Karpas-422 (cell line): ENCODE measurements around the gene SRC. TPM values are rescaled to one million over a fixed set of nuclear protein-coding genes. Genes with fewer than 3 reads are reported as not detected.
A peak's percentile ranks its signal among the peaks of the same experiment; 100 is the strongest.

Experiments
- DNase-seq: peaks from one replicate; pipeline ENCODE4 v3.0.0-alpha.2; 2015
- H2AFZ ChIP-seq: fragments of 200-600 bp; sonication (generic); 2 replicates; pipeline ENCODE4 v1.6.1; 2014; ENCODE audit warnings: antibody characterized with exemption, low read length, mixed read lengths
- H3K27ac ChIP-seq: fragments of 200-600 bp; sonication (generic); 2 replicates; pipeline ENCODE4 v1.5.1; 2014; ENCODE audit warnings: mild to moderate bottlenecking, low read length, moderate library complexity
- H3K27me3 ChIP-seq: fragments of 200-600 bp; sonication (generic); 2 replicates; pipeline ENCODE4 v1.6.1; 2014; ENCODE audit warnings: low read length, mixed read lengths
- H3K36me3 ChIP-seq: fragments of 200-600 bp; sonication (generic); 2 replicates; pipeline ENCODE4 v1.6.1; 2014; ENCODE audit warnings: low read length, mixed read lengths; ENCODE audit not compliant: insufficient read depth
- H3K4me1 ChIP-seq: fragments of 200-600 bp; sonication (generic); 2 replicates; pipeline ENCODE4 v1.6.1; 2014; ENCODE audit warnings: mild to moderate bottlenecking, low read length, mixed read lengths
- H3K4me2 ChIP-seq: fragments of 200-600 bp; sonication (generic); 2 replicates; pipeline ENCODE4 v1.6.1; 2014; ENCODE audit warnings: low read length, low read depth, mild to moderate bottlenecking; ENCODE audit not compliant: poor library complexity, severe bottlenecking
- H3K4me3 ChIP-seq: fragments of 200-600 bp; sonication (generic); 2 replicates; pipeline ENCODE4 v1.5.1; 2014; ENCODE audit warnings: mild to moderate bottlenecking, antibody characterized with exemption, low read length, mixed read lengths
- H3K79me2 ChIP-seq: fragments of 200-600 bp; sonication (generic); 2 replicates; pipeline ENCODE4 v1.6.1; 2014; ENCODE audit warnings: mild to moderate bottlenecking, low read length, mixed read lengths
- H3K9ac ChIP-seq: fragments of 200-600 bp; sonication (generic); 2 replicates; pipeline ENCODE4 v1.6.0; 2014; ENCODE audit warnings: low read length
- H3K9me2 ChIP-seq: fragments of 200-600 bp; sonication (generic), shearing (Covaris generic); replicated peaks from 2 replicates; pipeline ENCODE4 v1.6.0; 2014; ENCODE audit warnings: mild to moderate bottlenecking, low read length, moderate library complexity; ENCODE audit not compliant: insufficient read depth
- H3K9me3 ChIP-seq: fragments of 300-700, 200-600 bp; sonication (generic); 2 replicates; pipeline ENCODE4 v1.6.1; 2014; ENCODE audit warnings: low read length, mixed read lengths
- H4K20me1 ChIP-seq: fragments of 200-600 bp; sonication (generic); 2 replicates; pipeline ENCODE4 v1.6.1; 2014; ENCODE audit warnings: mild to moderate bottlenecking, antibody characterized with exemption, low read length, low read depth; ENCODE audit not compliant: insufficient read depth
- total RNA-seq: library from RNA; depleted of rRNA; stranded (reverse); fragments of >200 nt; shearing (Covaris generic); gene quantifications from 2 replicates; pipeline ENCODE4 v1.2.3, GENCODE V29; 2014; ENCODE audit warnings: low replicate concordance

SRC gene
- total RNA-seq, 1 experiment from 2014 or later: 41.5 TPM

DNA sequence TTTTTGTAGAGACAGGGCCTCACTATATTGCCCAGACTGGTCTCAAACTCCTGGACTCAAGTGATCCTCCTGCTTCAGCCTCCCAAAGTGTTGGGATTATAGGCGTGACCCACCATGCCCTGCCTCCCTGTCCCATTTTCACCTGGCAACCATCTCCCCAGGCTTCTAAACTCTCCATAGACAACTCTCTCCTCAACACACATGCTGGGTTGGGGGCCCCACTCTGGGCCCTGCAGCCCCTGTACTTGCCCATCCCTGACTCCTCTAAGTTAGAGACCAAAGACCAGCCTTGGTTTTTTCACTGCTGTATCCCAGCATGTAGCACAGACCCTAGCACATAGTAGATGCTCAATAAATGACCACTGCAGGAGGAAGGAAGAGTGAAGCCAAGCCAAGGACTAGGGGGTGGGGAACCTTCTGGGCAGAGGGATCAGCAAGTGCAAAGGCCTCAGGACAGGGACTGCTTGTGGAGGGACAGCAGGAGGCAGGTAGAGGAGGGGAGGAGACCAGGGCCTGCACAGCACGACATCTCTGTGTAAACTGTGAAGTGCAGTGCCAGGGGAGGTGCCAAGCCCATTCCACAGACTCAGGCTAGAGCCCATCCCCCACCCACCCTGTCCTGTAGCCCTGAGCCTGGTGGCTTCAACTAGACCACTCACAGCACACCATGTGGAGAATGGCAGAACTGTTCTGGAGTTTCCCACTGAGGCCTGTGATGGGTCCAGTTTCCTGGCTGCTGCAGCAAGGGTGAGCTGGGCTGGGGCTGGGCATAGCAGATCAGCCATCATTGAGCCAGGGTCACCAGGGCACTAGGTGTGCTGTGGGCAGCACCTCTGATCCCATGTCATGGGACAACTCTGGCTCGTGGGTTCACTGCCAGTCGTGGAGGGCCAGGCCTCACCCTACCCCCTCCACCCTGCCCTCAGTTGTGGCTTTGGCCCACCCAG lies 3.4 kb upstream of the SRC start:
- Histone ChIP-seq H3K4me2 (no peak overlapping the region), H2AFZ (no peak overlapping the region), H3K27me3 (no peaks in the 10 kb centered on the region), H3K9ac (no peak overlapping the region), H3K9me3 (no peaks in the 10 kb centered on the region), H3K9me2 (no peaks in the 10 kb centered on the region), H3K36me3 (no peaks in the 10 kb centered on the region), H4K20me1 (no peaks in the 10 kb centered on the region; the same call in 1 of the 2 replicates), H3K4me1 (peaks cover 36% of the 10 kb centered on the region), H3K27ac (no peak overlapping the region), H3K79me2 (peaks cover 17% of the 10 kb centered on the region), H3K4me3 (no peak overlapping the region)
- no peak for DNase-seq

DNA sequence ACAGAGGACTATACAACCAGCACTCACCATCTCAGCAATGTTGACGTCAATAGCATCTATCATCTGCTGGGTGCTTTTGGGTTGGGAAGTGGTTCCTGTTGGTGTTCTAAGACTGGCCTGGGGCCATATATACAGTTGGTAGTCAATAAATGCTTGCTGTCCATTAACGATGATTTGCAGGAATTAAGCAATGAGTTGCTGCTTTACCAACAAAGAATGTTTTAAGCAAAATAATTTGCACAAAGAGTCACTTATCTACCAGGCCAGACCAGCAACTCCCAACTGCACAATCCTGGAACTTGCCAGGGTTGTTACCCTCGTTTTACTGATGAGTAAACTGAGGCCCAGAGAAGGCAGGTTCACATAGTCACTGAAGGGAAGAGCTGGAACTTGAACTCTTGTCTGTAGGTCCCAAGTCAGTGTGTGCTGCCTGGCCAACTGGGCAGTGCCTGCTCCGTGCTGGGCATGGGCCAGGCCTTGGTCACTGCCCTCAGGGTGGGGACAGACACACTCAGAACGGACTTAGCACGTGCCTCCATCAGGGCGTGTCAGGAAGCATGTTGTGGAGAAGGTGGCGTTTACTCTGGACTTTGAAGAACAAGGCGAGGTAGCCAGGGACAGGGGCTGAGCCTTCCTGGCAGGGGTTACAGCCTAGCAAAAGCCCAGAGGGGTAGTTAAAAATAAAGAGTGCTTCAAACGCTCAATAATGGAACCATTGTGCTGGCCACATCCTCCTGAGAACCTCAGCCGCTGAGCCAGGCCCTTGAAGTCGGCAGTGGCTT lies 2.5 kb upstream of the SRC start:
- Histone ChIP-seq H3K4me3 (no peak overlapping the region), H3K4me2 (no peak overlapping the region), H3K9me3 (no peaks in the 10 kb centered on the region), H3K9me2 (no peaks in the 10 kb centered on the region), H4K20me1 (peaks cover 3% of the 10 kb centered on the region), H3K79me2 (peaks cover 26% of the 10 kb centered on the region), H3K9ac (peak overlapping the region; percentile 12; the same call in 1 of the 2 replicates), H3K27ac (no peak overlapping the region), H3K4me1 (peaks cover 42% of the 10 kb centered on the region), H3K36me3 (no peaks in the 10 kb centered on the region), H2AFZ (no peak overlapping the region; the same call in 1 of the 2 replicates), H3K27me3 (no peaks in the 10 kb centered on the region)
- DNase-seq: no peak

DNA sequence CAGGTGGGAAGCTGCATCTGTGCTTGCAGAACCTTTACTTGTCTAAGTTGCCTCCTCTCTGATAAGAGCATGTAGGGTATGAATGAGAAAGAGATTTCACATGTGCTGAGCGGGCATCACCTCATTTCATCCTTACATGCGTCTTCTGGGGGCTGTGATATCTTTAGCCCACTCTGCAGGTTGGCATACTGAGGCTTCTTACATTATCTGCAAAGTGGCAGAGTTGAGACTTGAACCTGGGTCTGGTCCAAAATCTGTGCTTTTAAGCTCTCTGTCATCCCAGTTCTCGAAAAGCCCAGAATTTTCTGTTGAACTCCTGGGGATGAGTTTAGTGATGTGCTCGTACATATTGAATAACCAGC lies 2.0 kb upstream of the SRC start:
- no peaks in the 10 kb centered on the region for H3K9me2 ChIP-seq
- H3K79me2 ChIP-seq: peaks cover 32% of the 10 kb centered on the region
- H3K4me3 ChIP-seq: no peak overlapping the region
- H4K20me1 ChIP-seq: peaks cover 9% of the 10 kb centered on the region
- H3K4me1 ChIP-seq: peaks cover 43% of the 10 kb centered on the region
- H3K27me3 ChIP-seq: no peaks in the 10 kb centered on the region
- DNase-seq: no peak
- no peak overlapping the region; the same call in 1 of the 2 replicates for H2AFZ ChIP-seq
- no peaks in the 10 kb centered on the region for H3K36me3 ChIP-seq
- H3K9ac ChIP-seq: 0 out of 2 replicates have a peak overlapping the region, but pooled peaks have one; percentile 83
- no peak overlapping the region for H3K27ac ChIP-seq
- no peak overlapping the region for H3K4me2 ChIP-seq
- H3K9me3 ChIP-seq: no peaks in the 10 kb centered on the region

DNA sequence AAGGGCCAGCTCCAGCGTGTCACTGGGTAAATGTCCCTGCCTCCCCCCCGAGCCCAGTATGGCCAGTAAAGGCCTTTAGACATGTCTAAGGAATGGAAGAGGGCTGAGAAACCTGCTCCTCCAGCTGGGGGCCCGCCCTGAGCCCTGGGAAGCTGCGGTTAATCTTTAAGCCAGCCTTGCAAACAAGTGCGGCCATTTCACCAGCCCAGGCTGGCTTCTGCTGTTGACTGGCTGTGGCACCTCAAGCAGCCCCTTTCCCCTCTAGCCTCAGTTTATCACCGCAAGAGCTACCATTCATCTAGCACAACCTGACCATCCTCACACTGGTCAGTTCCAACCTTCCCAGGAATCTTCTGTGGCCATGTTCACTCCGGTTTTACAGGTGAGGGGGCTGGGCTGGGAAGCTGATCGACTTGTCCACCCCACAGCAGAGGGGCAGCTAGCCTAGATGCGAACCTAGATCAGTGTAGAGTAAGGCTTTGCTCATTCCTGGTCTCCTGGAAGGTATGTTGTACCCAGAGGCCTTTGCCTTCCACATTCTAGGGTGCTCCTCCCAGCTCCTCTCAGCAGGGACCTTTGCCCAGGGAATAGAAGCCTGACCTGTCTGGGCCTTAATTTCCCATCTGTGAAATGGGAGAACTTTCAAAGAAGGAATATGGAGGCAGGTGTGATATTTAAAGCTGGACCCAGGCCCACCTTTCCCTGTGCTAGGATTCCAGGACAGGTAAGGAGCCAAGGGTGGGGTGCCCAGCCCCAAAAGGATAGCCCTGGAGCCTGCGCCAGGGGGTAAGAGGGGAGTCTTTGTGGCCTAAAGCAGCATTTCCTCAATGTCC lies 1.2 kb upstream of the SRC start:
- H3K4me2 ChIP-seq: peak overlapping the region; percentile 72
- H3K27ac ChIP-seq: peak overlapping the region; percentile 87
- peak overlapping the region; percentile 83 for H3K4me3 ChIP-seq
- peaks cover 39% of the 10 kb centered on the region for H3K79me2 ChIP-seq
- H4K20me1 ChIP-seq: peaks cover 14% of the 10 kb centered on the region
- H2AFZ ChIP-seq: peak overlapping the region; percentile 94
- H3K9me3 ChIP-seq: no peaks in the 10 kb centered on the region
- H3K36me3 ChIP-seq: 0 out of 2 replicates have a peak, but pooled peaks cover 1% of the 10 kb centered on the region
- no peak for DNase-seq
- H3K9ac ChIP-seq: peak overlapping the region; percentile 83
- no peaks in the 10 kb centered on the region for H3K27me3 ChIP-seq
- no peaks in the 10 kb centered on the region for H3K9me2 ChIP-seq
- H3K4me1 ChIP-seq: peaks cover 50% of the 10 kb centered on the region

DNA sequence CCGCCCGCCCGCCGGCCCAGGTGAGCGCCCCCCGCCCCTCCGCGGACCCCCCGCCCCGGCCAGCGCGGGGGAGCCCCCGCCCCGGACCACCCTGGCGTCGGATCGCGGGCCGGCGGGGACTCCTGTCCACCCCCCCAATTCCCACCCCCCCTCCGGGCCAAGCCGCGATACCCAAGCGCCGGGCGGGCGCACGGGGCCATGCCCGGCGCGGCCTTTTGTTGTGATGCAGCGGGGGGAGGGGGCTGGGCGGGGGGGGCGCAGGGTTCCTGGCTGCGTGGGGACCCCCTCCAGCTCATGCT lies 245 bp downstream of the SRC start:
- Histone ChIP-seq H2AFZ (no peak overlapping the region), H3K79me2 (peaks cover 48% of the 10 kb centered on the region)

DNA sequence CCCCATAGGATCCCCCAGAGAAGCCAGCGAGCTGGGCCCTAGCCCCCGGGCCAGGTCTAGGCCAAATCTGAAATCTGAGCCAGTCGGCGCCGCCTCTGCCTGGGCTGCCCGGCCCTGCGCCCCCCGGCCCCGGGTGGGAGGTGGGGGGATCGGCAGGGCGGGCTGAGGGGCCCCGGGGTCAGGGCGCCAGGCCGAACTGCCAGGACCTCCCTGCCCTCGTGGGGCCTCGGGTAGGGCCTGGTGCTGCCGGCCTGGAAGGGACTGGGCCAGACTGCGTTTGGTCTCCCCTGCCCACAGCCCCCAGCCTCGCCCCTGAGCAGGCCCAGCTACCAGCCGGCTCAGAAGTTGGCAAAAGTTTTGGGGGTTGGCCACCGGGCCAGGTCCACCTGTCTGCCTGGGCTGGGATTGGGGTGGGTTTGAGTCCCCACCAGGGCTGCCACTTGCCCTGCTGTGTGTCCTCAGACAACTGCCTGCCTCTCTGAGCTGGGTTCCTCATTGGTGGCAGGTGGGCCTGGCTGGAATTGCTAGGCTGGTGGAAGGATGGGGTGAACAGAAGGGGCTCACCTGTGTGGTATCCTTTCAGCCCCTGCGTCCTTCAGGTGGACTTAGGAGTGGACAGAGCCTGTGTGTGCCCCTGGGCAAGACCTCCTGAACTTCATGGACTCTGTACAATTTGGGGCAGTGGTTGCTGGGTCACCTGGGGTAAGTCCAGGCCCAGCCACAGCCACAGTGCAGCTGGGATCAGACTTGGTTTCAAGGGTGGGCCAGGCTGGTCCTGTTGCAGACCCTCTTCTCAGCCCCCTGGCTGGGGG lies 801 bp downstream of the SRC start:
- Histone ChIP-seq H3K4me2 (peak overlapping the region; percentile 72), H3K4me1 (peaks cover 62% of the 10 kb centered on the region), H3K27me3 (no peaks in the 10 kb centered on the region), H3K4me3 (peak overlapping the region; percentile 83), H3K36me3 (0 out of 2 replicates have a peak, but pooled peaks cover 8% of the 10 kb centered on the region), H4K20me1 (peaks cover 19% of the 10 kb centered on the region), H3K9me2 (no peaks in the 10 kb centered on the region), H3K9ac (peak overlapping the region; percentile 83), H3K79me2 (peaks cover 52% of the 10 kb centered on the region), H3K9me3 (no peaks in the 10 kb centered on the region), H3K27ac (peak overlapping the region; percentile 87), H2AFZ (no peak overlapping the region)
- DNase-seq: no peak

More for the DNA sequence above, 245 bp downstream of the SRC start:
- Histone ChIP-seq H3K27me3 (no peaks in the 10 kb centered on the region), H3K4me2 (peak overlapping the region; percentile 72), H3K9me2 (no peaks in the 10 kb centered on the region), H3K9me3 (no peaks in the 10 kb centered on the region), H3K36me3 (0 out of 2 replicates have a peak, but pooled peaks cover 8% of the 10 kb centered on the region), H3K4me3 (peak overlapping the region; percentile 83), H3K9ac (peak overlapping the region; percentile 83), H3K27ac (peak overlapping the region; percentile 87), H4K20me1 (peaks cover 19% of the 10 kb centered on the region), H3K4me1 (peaks cover 62% of the 10 kb centered on the region)
- peak; percentile 56 for DNase-seq

DNA sequence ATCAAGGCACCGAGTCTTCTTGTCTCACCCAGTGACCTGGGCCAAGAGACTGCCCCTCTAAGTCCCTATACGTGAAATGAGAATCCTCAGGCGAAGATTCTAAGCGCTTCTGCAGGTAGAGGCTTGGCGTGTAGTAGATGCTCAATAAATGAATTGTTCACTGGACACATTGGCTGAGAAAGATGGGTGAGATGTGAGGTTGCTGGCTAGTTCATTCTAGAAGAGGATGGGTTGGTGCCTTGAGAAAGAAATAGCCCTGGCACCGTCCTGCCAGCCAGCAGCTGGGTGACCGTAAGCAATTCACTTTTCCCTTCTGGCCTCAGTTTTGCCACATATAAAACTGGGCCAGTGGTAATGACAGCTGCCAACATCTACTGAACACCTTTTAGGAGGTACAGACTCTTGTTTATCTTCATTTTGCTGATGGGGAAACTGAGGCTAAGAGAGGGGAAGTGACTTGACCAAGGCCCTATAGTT lies 1.4 kb downstream of the SRC start:
- H4K20me1 ChIP-seq: peaks cover 19% of the 10 kb centered on the region
- H3K4me1 ChIP-seq: peaks cover 64% of the 10 kb centered on the region
- no peaks in the 10 kb centered on the region for H3K9me2 ChIP-seq
- H3K4me3 ChIP-seq: peak overlapping the region; percentile 83; the same call in 1 of the 2 replicates
- H3K36me3 ChIP-seq: 0 out of 2 replicates have a peak, but pooled peaks cover 8% of the 10 kb centered on the region
- DNase-seq: no peak
- peaks cover 58% of the 10 kb centered on the region for H3K79me2 ChIP-seq
- peak overlapping the region; percentile 87 for H3K27ac ChIP-seq
- H3K27me3 ChIP-seq: no peaks in the 10 kb centered on the region
- peak overlapping the region; percentile 72 for H3K4me2 ChIP-seq
- no peaks in the 10 kb centered on the region for H3K9me3 ChIP-seq
- H3K9ac ChIP-seq: peak overlapping the region; percentile 83
- H2AFZ ChIP-seq: no peak overlapping the region
